GM21360 (cell line): ENCODE data around the gene ACTL8.

Source experiments
- ATAC-seq: cut with Tn5 transposase; IDR thresholded peaks from one replicate; pipeline ENCODE4 v1.9.1; 2021; ENCODE audit warnings: mild to moderate bottlenecking, moderate library complexity; ENCODE audit not compliant: unreplicated experiment

Gene ACTL8

DNA sequence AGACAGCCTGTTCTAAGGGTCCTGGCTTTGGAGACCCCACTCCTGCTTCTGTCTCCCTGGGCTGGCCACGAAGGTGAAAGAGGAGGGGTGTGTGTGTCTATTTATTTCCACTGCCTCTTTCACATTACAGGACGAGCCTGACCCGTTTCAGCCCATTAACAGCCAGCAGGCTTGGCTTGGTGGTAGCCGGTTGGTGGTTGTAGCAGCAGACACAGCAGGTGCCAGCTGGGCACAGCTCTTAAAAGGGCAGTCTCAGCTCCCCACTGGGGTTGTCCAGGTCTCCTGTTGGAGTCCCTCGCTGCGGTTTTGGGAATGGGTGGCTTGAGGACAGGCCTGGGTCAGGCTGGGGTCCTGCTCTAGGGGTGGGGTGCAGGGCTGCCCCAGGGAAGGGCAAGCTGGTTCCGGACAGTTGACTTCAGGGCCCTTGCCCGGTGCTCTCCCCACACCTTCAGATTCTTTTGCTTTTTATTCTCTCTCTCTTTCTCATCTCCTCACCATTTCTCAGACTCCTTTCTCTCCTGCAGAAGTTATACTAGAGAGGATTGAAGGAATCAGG lies 84.6 kb downstream of the ACTL8 start:
- no peak for ATAC-seq

DNA sequence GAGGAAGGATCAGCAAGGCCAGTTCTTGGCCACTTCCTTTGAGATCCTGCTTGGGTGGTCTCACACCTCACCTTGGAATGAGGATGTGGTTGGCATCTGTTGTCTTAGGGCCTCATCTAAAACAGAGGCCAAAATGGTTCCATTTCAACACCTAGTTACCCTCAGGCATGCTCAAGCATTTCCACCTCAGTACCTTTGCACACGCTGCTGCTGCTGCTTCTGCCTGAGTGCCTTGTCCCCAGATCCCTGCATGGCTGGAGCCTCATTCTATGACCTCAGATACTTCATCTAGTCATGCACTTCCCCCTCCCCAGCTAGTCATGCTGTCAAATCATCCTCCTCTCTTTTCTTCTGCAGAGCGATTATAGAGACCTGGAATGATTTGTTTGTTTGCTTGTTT lies 86.8 kb downstream of the ACTL8 start:
- ATAC-seq: no peak

GRCh38 chr1:17842686-17843085 lies 87.6 kb downstream of the ACTL8 start:
- ATAC-seq: no peak

DNA sequence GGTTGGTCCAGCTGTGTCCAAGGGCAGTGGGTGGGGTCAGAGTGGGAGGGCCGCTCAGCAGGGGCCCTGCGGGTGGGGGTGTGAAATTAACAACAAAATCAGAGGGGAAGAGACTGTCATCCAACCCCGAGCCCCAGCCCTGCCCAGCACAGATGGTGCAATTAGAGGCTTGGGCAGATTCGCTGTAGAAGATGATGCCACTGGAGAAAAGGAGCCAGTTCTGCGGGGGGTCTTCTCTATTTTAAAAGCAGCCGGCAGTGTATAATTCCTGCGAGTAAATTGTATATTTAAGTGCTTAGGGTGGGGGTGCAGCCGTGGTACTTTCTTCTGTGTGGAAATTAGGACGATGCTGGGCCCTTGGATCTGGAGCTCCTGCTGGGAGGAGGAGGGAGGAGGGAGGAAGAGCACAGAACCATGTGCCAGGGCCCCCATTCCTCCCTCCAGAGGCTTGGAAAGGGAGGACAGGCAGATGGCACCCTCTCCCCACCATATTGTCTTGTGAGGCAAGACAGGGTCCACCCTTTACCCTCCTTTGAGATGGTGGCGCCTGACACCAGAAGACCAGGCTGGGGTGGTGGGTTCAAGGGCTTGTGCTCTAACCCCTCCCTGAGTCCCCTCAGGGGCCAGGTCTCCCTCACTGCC lies 89.2 kb downstream of the ACTL8 start:
- ATAC-seq: no peak

- no peak for ATAC-seq
These were observed 90.5 kb downstream of the ACTL8 start for GRCh38 chr1:17845583-17845982.

- no peak for ATAC-seq
These were observed 91.2 kb downstream of the ACTL8 start for GRCh38 chr1:17846341-17846740.

- no peak for ATAC-seq
These were observed 92.0 kb downstream of the ACTL8 start for GRCh38 chr1:17847111-17847510.

- ATAC-seq: no peak
These were observed 94.1 kb downstream of the ACTL8 start for GRCh38 chr1:17849216-17849615.

- ATAC-seq: no peak
These were observed 95.9 kb downstream of the ACTL8 start for GRCh38 chr1:17851056-17851455.

DNA sequence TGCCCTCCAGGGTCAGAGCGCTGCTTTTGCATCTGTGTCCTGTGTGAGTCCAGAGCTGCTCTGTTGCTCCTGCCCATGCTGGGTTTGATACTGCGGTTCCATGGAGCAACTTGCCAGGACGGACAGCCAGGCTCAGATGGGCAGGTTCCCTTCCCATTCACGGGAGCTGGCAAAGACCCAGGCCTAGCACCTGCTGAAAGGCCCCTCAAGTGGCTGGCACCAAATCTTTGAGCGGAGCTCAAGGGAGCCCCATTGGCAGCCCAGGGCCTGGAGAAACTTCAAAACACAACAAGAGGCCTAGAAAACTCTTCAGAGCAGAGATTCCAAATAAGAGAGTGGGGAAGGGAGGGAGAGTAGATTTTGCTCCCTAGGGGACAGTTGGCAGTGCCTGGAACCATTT lies 97.2 kb downstream of the ACTL8 start:
- no peak for ATAC-seq

GRCh38 chr1:17853241-17853935 lies 98.3 kb downstream of the ACTL8 start:
- no peak for ATAC-seq

DNA sequence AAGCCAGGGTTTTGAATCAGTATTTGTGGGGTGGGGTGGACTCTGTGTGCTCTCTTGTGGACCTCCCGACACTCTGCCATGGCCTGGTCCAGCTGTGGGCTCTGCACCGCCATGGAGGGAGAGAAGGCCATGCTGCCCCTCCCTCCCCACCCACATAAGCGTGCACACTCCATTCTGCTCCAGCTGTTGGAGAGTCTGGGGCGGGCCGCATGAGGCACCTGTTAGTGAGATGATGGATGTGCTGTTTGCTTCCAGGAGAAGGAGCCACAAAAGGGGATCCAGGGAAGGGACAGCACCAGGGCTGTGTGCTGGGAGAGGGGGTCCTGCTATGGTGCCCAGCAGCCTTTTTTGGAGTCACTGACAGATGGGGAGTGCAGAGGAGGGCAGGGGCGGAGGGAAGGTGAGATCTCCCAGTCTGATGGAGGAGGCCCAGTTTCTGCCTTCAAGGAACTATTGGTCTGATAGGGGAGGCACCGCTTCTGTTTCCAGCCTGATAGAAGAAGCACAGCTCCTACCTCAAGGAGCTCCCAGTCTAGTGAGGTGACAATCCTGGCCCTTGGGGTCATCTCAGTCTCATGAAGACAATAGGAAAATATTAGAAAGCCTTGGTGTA lies 101.5 kb downstream of the ACTL8 start:
- no peak for ATAC-seq

DNA sequence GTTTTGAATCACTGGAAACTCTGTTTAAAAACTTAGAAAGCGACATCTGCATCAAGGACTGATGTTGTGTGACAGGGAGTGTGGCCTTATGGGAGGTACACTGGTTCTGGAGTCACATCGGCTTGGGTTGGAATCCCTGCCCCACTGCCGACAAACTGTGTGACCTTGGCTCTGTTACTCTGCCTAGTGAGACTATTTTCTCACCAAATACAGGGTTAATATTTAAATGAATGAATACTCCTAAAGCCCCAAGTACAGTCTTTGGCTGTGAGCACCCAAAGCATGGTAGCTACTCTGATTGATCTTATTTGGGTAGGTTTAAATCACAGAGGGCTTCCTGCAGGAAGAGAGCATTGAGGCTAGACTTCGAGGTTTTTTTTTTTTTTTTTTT lies 102.0 kb downstream of the ACTL8 start:
- no peak for ATAC-seq

GRCh38 chr1:17857996-17858395 lies 102.9 kb downstream of the ACTL8 start:
- no peak for ATAC-seq

GRCh38 chr1:17860812-17861211 lies 105.7 kb downstream of the ACTL8 start:
- no peak for ATAC-seq

DNA sequence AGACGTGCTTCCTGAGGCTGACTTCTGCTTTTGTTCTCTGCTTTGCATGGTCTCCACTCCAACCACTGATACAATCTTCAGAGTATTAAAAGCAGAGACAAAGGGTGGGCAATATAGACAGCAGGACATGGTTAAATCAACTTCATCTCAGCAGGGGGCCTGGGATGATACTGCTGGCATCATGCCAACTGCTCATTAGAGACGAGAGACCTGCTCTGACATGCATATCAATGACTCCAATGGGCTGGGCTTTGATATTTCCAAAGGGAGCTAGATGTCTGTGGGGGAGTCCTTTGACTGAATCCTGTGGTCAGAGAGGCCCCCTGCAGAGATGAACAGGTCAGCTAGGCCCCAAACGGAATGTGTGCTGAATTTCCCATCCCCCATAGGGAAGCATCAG lies 106.6 kb downstream of the ACTL8 start:
- no peak for ATAC-seq

DNA sequence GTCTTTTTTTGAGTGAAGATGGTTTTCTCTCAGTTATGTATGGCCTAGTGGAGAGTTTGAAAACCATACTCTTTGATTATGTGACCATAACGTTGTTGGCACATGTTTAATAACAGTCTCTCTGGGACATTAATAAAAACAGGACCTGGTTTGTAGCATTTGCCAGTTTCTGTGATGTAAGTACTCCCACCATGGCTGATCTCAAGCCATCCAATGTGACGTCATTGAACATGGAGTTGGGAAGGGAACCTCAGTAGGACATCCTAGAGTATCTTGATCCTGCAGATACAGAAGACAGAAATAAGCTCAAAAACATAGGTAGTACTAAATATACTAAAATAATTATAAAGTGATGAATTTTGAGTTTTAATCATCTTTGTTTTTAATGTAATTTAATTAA lies 107.0 kb downstream of the ACTL8 start:
- ATAC-seq: no peak

DNA sequence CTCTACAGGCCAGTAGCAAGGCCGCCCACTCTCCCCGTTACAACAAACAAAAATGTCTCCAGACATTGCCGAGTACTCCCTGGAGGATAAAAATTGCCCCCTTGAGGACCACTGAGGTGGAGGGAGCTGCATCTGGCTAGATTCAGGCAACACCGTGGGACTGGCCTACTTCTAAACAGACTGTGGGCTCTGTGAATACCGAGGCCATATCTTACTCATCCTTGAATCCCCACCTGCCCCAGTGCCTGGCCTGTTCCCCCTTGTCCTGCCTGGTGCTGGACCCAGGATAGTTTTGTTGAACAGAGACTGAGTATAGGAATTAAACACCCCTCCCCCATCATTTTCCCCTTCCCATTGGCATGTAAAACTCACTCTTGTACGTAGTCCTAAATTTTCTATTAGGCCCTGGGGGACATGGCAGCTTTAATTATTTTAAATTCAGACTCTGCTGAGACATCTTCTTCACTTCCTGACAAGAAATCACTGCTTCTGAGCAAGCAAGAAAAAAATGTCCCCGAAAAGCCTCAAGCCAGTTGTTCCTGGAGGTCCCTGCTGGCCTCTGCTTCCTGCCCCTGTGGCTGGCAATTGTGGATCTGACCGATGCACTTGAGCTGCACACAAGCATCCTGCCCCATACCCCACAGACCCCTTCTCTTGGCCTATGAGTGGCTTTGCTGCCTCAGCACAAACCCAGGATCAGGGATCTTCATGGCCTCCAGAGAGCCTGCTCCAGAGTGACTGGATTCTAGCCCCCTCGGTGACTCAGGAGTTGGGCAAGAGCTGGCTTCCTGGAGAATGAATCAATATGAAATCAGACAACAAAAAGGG lies 111.0 kb downstream of the ACTL8 start:
- no peak for ATAC-seq

- no peak for ATAC-seq
These were observed 111.6 kb downstream of the ACTL8 start for GRCh38 chr1:17866740-17867029.

DNA sequence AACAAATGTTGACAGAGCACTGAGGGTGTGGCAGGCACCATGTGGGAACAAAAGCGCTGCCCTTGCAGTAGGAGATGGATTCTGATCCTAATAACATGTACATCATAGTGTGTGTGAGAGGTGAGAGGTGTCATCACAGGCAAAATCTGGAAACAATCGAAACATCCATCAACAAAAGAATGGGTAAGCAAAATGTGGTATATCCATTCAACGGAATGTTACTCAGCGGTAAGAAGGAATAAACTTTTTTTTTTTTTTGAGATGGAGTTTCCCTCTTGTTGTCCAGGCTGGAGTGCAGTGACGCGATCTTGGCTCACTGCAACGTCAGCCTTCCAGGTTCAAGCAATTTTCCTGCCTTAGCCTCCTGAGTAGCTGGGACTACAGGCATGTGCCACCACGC lies 112.3 kb downstream of the ACTL8 start:
- ATAC-seq: no peak

- no peak for ATAC-seq
These were observed 114.7 kb downstream of the ACTL8 start for GRCh38 chr1:17869815-17870214.
